ENCODE measurements around the gene NFE2L1. TPM values are rescaled to one million over a fixed set of nuclear protein-coding genes. Genes with fewer than 3 reads are reported as not detected.

The NFE2L1 gene
- total RNA-seq, 1 experiment from 2014 or later = 149 TPM

GRCh38 chr17:48011405-48012150 lies 36.6 kb upstream of the NFE2L1 start:
- CTCF ChIA-PET = interaction anchor here (0.6 to 2.3 kb wide), 4 partner anchors 8 to 41 kb away, joined by 5 to 12 read pairs (median 8); partner anchors contain the start of gene CDK5RAP3
- H3K36me3 ChIP-seq (ENCODE audit: insufficient read depth, low read length, poor library complexity, severe bottlenecking) = no peaks in the 10 kb centered on the region
- H3K27ac ChIP-seq (ENCODE audit: low read depth, low read length, poor library complexity, severe bottlenecking) = peak overlapping the region; percentile 71
- peak overlapping the region; percentile 42 for H3K4me3 ChIP-seq (ENCODE audit: low read depth, low read length, poor library complexity, severe bottlenecking)
- POLR2A ChIA-PET (ENCODE audit: low non-redundant PET) = interaction anchor here (0.6 to 1.0 kb wide), 2 partner anchors 9 to 44 kb away, joined by 3 to 14 read pairs; no protein-coding TSS in a partner anchor
- peak; percentile 88 for DNase-seq (ENCODE audit: low spot score)
- BruUV-seq (replicated peaks) = no TSS peak
- H3K4me1 ChIP-seq (ENCODE audit: insufficient read depth, low read length, poor library complexity, severe bottlenecking) = peaks cover 54% of the 10 kb centered on the region
- no peaks in the 10 kb centered on the region for H3K27me3 ChIP-seq (replicated peaks; ENCODE audit: insufficient read depth, low read depth, low read length, poor library complexity)
- TF ChIP-seq EZH2 (IDR thresholded peaks at IDR 0.05; ENCODE audit: borderline replicate concordance, low read depth, low read length, poor library complexity, severe bottlenecking) = no peak
- TF ChIP-seq CTCF (conservative IDR thresholded peaks at IDR 0.05; ENCODE audit: low read depth, low read length) = peak; percentile 81
- intact Hi-C loops (cut with micrococcal nuclease; ENCODE audit: unreplicated experiment) = no loop called here
- no peaks in the 10 kb centered on the region for H3K9me3 ChIP-seq (ENCODE audit: low read depth, low read length, poor library complexity, severe bottlenecking)

GRCh38 chr17:48012151-48012520 lies 36.0 kb upstream of the NFE2L1 start:
- no TSS peak for BruUV-seq (replicated peaks)
- peaks cover 56% of the 10 kb centered on the region for H3K4me1 ChIP-seq (ENCODE audit: insufficient read depth, low read length, poor library complexity, severe bottlenecking)
- peak overlapping the region; percentile 71 for H3K27ac ChIP-seq (ENCODE audit: low read depth, low read length, poor library complexity, severe bottlenecking)
- TF ChIP-seq CTCF (conservative IDR thresholded peaks at IDR 0.05; ENCODE audit: low read depth, low read length) (0 out of 2 replicates have a peak, but pooled peaks have one; percentile 20), EZH2 (IDR thresholded peaks at IDR 0.05; ENCODE audit: borderline replicate concordance, low read depth, low read length, poor library complexity, severe bottlenecking) (no peak)
- peak overlapping the region; percentile 42 for H3K4me3 ChIP-seq (ENCODE audit: low read depth, low read length, poor library complexity, severe bottlenecking)
- ChIA-PET POLR2A (ENCODE audit: low non-redundant PET) (interaction anchor here (0.6 to 1.0 kb wide), 2 partner anchors 10 to 43 kb away, joined by 3 to 14 read pairs; no protein-coding TSS in a partner anchor), CTCF (interaction anchor here (0.6 to 2.3 kb wide), 5 partner anchors 8 to 41 kb away, joined by 3 to 12 read pairs (median 7); partner anchors contain the start of gene CDK5RAP3)
- H3K9me3 ChIP-seq (ENCODE audit: low read depth, low read length, poor library complexity, severe bottlenecking) = no peaks in the 10 kb centered on the region
- intact Hi-C loops (cut with micrococcal nuclease; ENCODE audit: unreplicated experiment) = no loop called here
- DNase-seq (ENCODE audit: low spot score) = peak; percentile 88
- H3K27me3 ChIP-seq (replicated peaks; ENCODE audit: insufficient read depth, low read depth, low read length, poor library complexity) = no peaks in the 10 kb centered on the region
- no peaks in the 10 kb centered on the region for H3K36me3 ChIP-seq (ENCODE audit: insufficient read depth, low read length, poor library complexity, severe bottlenecking)

GRCh38 chr17:48012654-48013053 lies 35.5 kb upstream of the NFE2L1 start:
- POLR2A ChIA-PET (ENCODE audit: low non-redundant PET) = interaction anchor here (0.6 to 1.0 kb wide), 2 partner anchors 11 to 43 kb away, joined by 3 to 14 read pairs; no protein-coding TSS in a partner anchor
- intact Hi-C loops (cut with micrococcal nuclease; ENCODE audit: unreplicated experiment) = no loop called here
- H3K27ac ChIP-seq (ENCODE audit: low read depth, low read length, poor library complexity, severe bottlenecking) = peak overlapping the region; percentile 83

More at GRCh38 chr17:48012654-48013053, 35.5 kb upstream of the NFE2L1 start:
- Histone ChIP-seq H3K4me3 (ENCODE audit: low read depth, low read length, poor library complexity, severe bottlenecking) (no peak overlapping the region), H3K36me3 (ENCODE audit: insufficient read depth, low read length, poor library complexity, severe bottlenecking) (no peaks in the 10 kb centered on the region), H3K4me1 (ENCODE audit: insufficient read depth, low read length, poor library complexity, severe bottlenecking) (peaks cover 62% of the 10 kb centered on the region), H3K9me3 (ENCODE audit: low read depth, low read length, poor library complexity, severe bottlenecking) (no peaks in the 10 kb centered on the region), H3K27me3 (replicated peaks; ENCODE audit: insufficient read depth, low read depth, low read length, poor library complexity) (no peaks in the 10 kb centered on the region)
- BruUV-seq (replicated peaks) = no TSS peak
- no peak for DNase-seq (ENCODE audit: low spot score)
- CTCF ChIA-PET = interaction anchor here (0.6 to 2.3 kb wide), 5 partner anchors 7 to 42 kb away, joined by 3 to 12 read pairs (median 7); partner anchors contain the start of gene CDK5RAP3
- no peak for TF ChIP-seq CTCF (conservative IDR thresholded peaks at IDR 0.05; ENCODE audit: low read depth, low read length)
